ENCODE data around the gene BAZ2B.

- TF ChIP-seq, protein P1, sequence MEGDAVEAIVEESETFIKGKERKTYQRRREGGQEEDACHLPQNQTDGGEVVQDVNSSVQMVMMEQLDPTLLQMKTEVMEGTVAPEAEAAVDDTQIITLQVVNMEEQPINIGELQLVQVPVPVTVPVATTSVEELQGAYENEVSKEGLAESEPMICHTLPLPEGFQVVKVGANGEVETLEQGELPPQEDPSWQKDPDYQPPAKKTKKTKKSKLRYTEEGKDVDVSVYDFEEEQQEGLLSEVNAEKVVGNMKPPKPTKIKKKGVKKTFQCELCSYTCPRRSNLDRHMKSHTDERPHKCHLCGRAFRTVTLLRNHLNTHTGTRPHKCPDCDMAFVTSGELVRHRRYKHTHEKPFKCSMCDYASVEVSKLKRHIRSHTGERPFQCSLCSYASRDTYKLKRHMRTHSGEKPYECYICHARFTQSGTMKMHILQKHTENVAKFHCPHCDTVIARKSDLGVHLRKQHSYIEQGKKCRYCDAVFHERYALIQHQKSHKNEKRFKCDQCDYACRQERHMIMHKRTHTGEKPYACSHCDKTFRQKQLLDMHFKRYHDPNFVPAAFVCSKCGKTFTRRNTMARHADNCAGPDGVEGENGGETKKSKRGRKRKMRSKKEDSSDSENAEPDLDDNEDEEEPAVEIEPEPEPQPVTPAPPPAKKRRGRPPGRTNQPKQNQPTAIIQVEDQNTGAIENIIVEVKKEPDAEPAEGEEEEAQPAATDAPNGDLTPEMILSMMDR (conservative IDR thresholded peaks at IDR 0.05), result no peak
- no peak for TF ChIP-seq EZH2 (IDR thresholded peaks at IDR 0.05; ENCODE audit: low read depth)
These were observed 159.6 kb downstream of the BAZ2B start for GRCh38 chr2:159456500-159457426.

Measured in PC-9 (cell line).